ENCODE data around the gene ZNFX1.

- TF ChIP-seq CTCF (IDR thresholded peaks at IDR 0.05) = no peak
- no peak for TF ChIP-seq POLR2A (IDR thresholded peaks at IDR 0.05)
These were observed 12.8 kb upstream of the ZNFX1 start for GRCh38 chr20:49290608-49291191.
